ENCODE measurements around the gene AP5B1.

- no peak for TF ChIP-seq CTCF (IDR thresholded peaks at IDR 0.05; ENCODE audit: insufficient read depth, low read length)
- TF ChIP-seq POLR2AphosphoS5 (IDR thresholded peaks at IDR 0.05; ENCODE audit: low read depth) = peak; percentile 58; the same call in 1 of the 2 replicates
- TF ChIP-seq REST (IDR thresholded peaks at IDR 0.05; ENCODE audit: insufficient replicate concordance, low read depth) = no peak
Measured at GRCh38 chr11:65766535-65766934, 14.2 kb downstream of the AP5B1 start.
